ENCODE measurements around the gene RANBP3. TPM values are rescaled to one million over a fixed set of nuclear protein-coding genes. Genes with fewer than 3 reads are reported as not detected.
A peak's percentile ranks its signal among the peaks of the same experiment; 100 is the strongest.
"Not testable (repeated sequence)": the region's sequence is repeated elsewhere in the genome, so short reads cannot be mapped to it uniquely, and the experiment has no call there.

Gene RANBP3
- total and polyA plus RNA-seq, 4 donors = 42.0 to 88.6 (median 63.0) TPM

- no peak overlapping the region for H3K4me3 ChIP-seq (ENCODE audit: low read depth, low read length)
- H3K36me3 ChIP-seq (ENCODE audit: control insufficient read depth, insufficient read depth, low read length) = peaks cover 54% of the 10 kb centered on the region
- DNase-seq (ENCODE audit: low read depth in 4 of 6, low spot score in 6 of 6) = no peak
- H3K9me3 ChIP-seq (ENCODE audit: control insufficient read depth, insufficient read depth, low read length) = no peaks in the 10 kb centered on the region
- 83% methylated on average over 28 of the region's 28 CpGs for WGBS (ENCODE audit: insufficient coverage)
- H3K27me3 ChIP-seq (ENCODE audit: control insufficient read depth, insufficient read depth, low read length) = peaks cover 5% of the 10 kb centered on the region
- H3K27ac ChIP-seq (ENCODE audit: low read depth, low read length) = no peak overlapping the region
- peaks cover 14% of the 10 kb centered on the region for H3K4me1 ChIP-seq (ENCODE audit: control insufficient read depth, insufficient read depth, low read length)
Observed at GRCh38 chr19:5893907-5894703, 83.8 kb downstream of the RANBP3 start.

- Histone ChIP-seq H3K36me3 (ENCODE audit: control insufficient read depth, insufficient read depth, low read length) (peaks cover 50% of the 10 kb centered on the region), H3K27ac (ENCODE audit: low read depth, low read length) (no peak overlapping the region), H3K4me1 (ENCODE audit: control insufficient read depth, insufficient read depth, low read length) (peaks cover 14% of the 10 kb centered on the region), H3K4me3 (ENCODE audit: low read depth, low read length) (no peak overlapping the region), H3K27me3 (ENCODE audit: control insufficient read depth, insufficient read depth, low read length) (peaks cover 5% of the 10 kb centered on the region), H3K9me3 (ENCODE audit: control insufficient read depth, insufficient read depth, low read length) (no peaks in the 10 kb centered on the region)
- 81% methylated on average over 13 of the region's 13 CpGs for WGBS (ENCODE audit: insufficient coverage)
- DNase-seq (ENCODE audit: low read depth in 4 of 6, low spot score in 6 of 6) = no peak
Observed at GRCh38 chr19:5893296-5893903, 84.5 kb downstream of the RANBP3 start.

GRCh38 chr19:5892772-5893275 lies 85.1 kb downstream of the RANBP3 start:
- Histone ChIP-seq H3K9me3 (ENCODE audit: control insufficient read depth, insufficient read depth, low read length) (no peaks in the 10 kb centered on the region), H3K4me1 (ENCODE audit: control insufficient read depth, insufficient read depth, low read length) (peaks cover 14% of the 10 kb centered on the region), H3K27me3 (ENCODE audit: control insufficient read depth, insufficient read depth, low read length) (peaks cover 5% of the 10 kb centered on the region), H3K36me3 (ENCODE audit: control insufficient read depth, insufficient read depth, low read length) (peaks cover 45% of the 10 kb centered on the region), H3K27ac (ENCODE audit: low read depth, low read length) (no peak overlapping the region), H3K4me3 (ENCODE audit: low read depth, low read length) (no peak overlapping the region)
- no peak for DNase-seq (ENCODE audit: low read depth in 4 of 6, low spot score in 6 of 6)
- WGBS (ENCODE audit: insufficient coverage) = 70% methylated on average over 14 of the region's 15 CpGs

- Histone ChIP-seq H3K27me3 (ENCODE audit: control insufficient read depth, insufficient read depth, low read length) (peaks cover 5% of the 10 kb centered on the region), H3K27ac (ENCODE audit: low read depth, low read length) (no peak overlapping the region), H3K4me1 (ENCODE audit: control insufficient read depth, insufficient read depth, low read length) (peaks cover 14% of the 10 kb centered on the region), H3K36me3 (ENCODE audit: control insufficient read depth, insufficient read depth, low read length) (peaks cover 38% of the 10 kb centered on the region), H3K9me3 (ENCODE audit: control insufficient read depth, insufficient read depth, low read length) (no peaks in the 10 kb centered on the region), H3K4me3 (ENCODE audit: low read depth, low read length) (no peak overlapping the region)
- peak in 1 of 6 donors; percentile 31 for DNase-seq (ENCODE audit: low read depth in 4 of 6, low spot score in 6 of 6)
- WGBS (ENCODE audit: insufficient coverage) = 20% methylated on average over 45 of the region's 48 CpGs
Observed at GRCh38 chr19:5891938-5892771, 85.8 kb downstream of the RANBP3 start.

DNA sequence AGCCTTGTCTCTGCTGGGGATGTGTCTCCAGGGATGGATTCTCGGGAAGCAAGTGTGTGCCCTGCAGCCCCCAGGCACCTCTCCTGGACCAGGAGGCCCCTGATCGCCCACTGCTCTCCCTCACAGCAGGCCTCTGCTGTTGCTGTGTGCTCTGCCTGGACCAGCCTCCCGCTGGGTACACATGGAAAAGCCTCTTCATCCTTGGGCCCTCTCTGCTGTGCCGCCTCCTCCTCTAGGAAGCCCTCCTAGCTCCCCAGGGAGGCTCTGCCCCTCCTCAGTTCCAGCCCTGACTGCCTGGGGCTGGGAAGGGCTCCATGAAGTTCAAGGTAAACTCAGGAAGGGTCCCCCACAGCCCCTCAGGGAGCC lies 86.4 kb downstream of the RANBP3 start:
- H3K27me3 ChIP-seq (ENCODE audit: control insufficient read depth, insufficient read depth, low read length) = peaks cover 5% of the 10 kb centered on the region
- peaks cover 14% of the 10 kb centered on the region for H3K4me1 ChIP-seq (ENCODE audit: control insufficient read depth, insufficient read depth, low read length)
- peaks cover 32% of the 10 kb centered on the region for H3K36me3 ChIP-seq (ENCODE audit: control insufficient read depth, insufficient read depth, low read length)
- no peak for DNase-seq (ENCODE audit: low read depth in 4 of 6, low spot score in 6 of 6)
- no peak overlapping the region for H3K27ac ChIP-seq (ENCODE audit: low read depth, low read length)
- WGBS (ENCODE audit: insufficient coverage) = 74% methylated on average over 4 of the region's 4 CpGs
- H3K4me3 ChIP-seq (ENCODE audit: low read depth, low read length) = no peak overlapping the region
- H3K9me3 ChIP-seq (ENCODE audit: control insufficient read depth, insufficient read depth, low read length) = no peaks in the 10 kb centered on the region

- H3K4me3 ChIP-seq (ENCODE audit: low read depth, low read length) = no peak overlapping the region
- peaks cover 14% of the 10 kb centered on the region for H3K4me1 ChIP-seq (ENCODE audit: control insufficient read depth, insufficient read depth, low read length)
- H3K27me3 ChIP-seq (ENCODE audit: control insufficient read depth, insufficient read depth, low read length) = peaks cover 5% of the 10 kb centered on the region
- peaks cover 18% of the 10 kb centered on the region for H3K36me3 ChIP-seq (ENCODE audit: control insufficient read depth, insufficient read depth, low read length)
- H3K27ac ChIP-seq (ENCODE audit: low read depth, low read length) = no peak overlapping the region
- WGBS (ENCODE audit: insufficient coverage) = 56% methylated on average over 5 of the region's 10 CpGs
- no peak for DNase-seq (ENCODE audit: low read depth in 4 of 6, low spot score in 6 of 6)
- H3K9me3 ChIP-seq (ENCODE audit: control insufficient read depth, insufficient read depth, low read length) = no peaks in the 10 kb centered on the region
Observed at GRCh38 chr19:5890099-5890498, 87.8 kb downstream of the RANBP3 start.

GRCh38 chr19:5889288-5889971 lies 88.5 kb downstream of the RANBP3 start:
- Histone ChIP-seq H3K9me3 (ENCODE audit: control insufficient read depth, insufficient read depth, low read length) (no peaks in the 10 kb centered on the region), H3K4me1 (ENCODE audit: control insufficient read depth, insufficient read depth, low read length) (peaks cover 14% of the 10 kb centered on the region), H3K27ac (ENCODE audit: low read depth, low read length) (no peak overlapping the region), H3K4me3 (ENCODE audit: low read depth, low read length) (no peak overlapping the region), H3K27me3 (ENCODE audit: control insufficient read depth, insufficient read depth, low read length) (peaks cover 5% of the 10 kb centered on the region), H3K36me3 (ENCODE audit: control insufficient read depth, insufficient read depth, low read length) (peaks cover 11% of the 10 kb centered on the region)
- no peak for DNase-seq (ENCODE audit: low read depth in 4 of 6, low spot score in 6 of 6)
- 69% methylated on average over 14 of the region's 17 CpGs for WGBS (ENCODE audit: insufficient coverage)

GRCh38 chr19:5884065-5884811 lies 93.7 kb downstream of the RANBP3 start:
- H3K27ac ChIP-seq (ENCODE audit: low read depth, low read length); H3K9me3 ChIP-seq (ENCODE audit: control insufficient read depth, insufficient read depth, low read length); DNase-seq (ENCODE audit: low read depth in 4 of 6, low spot score in 6 of 6); H3K27me3 ChIP-seq (ENCODE audit: control insufficient read depth, insufficient read depth, low read length); H3K4me3 ChIP-seq (ENCODE audit: low read depth, low read length); H3K4me1 ChIP-seq (ENCODE audit: control insufficient read depth, insufficient read depth, low read length); H3K36me3 ChIP-seq (ENCODE audit: control insufficient read depth, insufficient read depth, low read length): not testable (repeated sequence)
- WGBS (ENCODE audit: insufficient coverage) = 69% methylated on average over 4 of the region's 11 CpGs
